Endothelial cell of umbilical vein (primary cell): ENCODE results near the gene IL22. TPM values are rescaled to one million over a fixed set of nuclear protein-coding genes. Genes with fewer than 3 reads are reported as not detected.

Experiments used
- BruUV-seq: library from RNA; stranded (reverse); fragments of 400-500 nt; replicated peaks from 2 replicates; lab custom pipeline; 2021; lab: Mats Ljungman, UMichigan
- CTCF ChIA-PET: fragments of 300-600, 350-600 bp; sonication (Branson Sonifier 250); formaldehyde crosslinking; loops from one replicate; lab custom pipeline; 2021; ENCODE audit warnings: antibody characterized with exemption, inconsistent platforms; lab: Charles Lee
- POLR2A ChIA-PET: fragments of 300-600, 350-600 bp; sonication (Branson Sonifier 250); formaldehyde crosslinking; loops from one replicate; lab custom pipeline; 2021; ENCODE audit warnings: antibody characterized with exemption, inconsistent platforms; lab: Charles Lee
- DNase-seq: peaks from one replicate; pipeline ENCODE4 v3.0.0-alpha.2; 2011; ENCODE audit warnings: low read depth, low spot score
- FAIRE-seq: peaks from 2 replicates; lab custom pipeline; 2011; peaks lifted over from hg19 to GRCh38; lab: Jason Lieb, UNC
- H2AFZ ChIP-seq: 2 replicates; pipeline ENCODE4 v1.6.0; 2012; ENCODE audit warnings: low read depth, low read length, control low read depth, inconsistent platforms
- H3K27ac ChIP-seq: 2 replicates; pipeline ENCODE4 v1.5.1; 2011; ENCODE audit warnings: low read depth, mild to moderate bottlenecking, control low read depth, low read length, moderate library complexity; ENCODE audit not compliant: insufficient read depth
- H3K27me3 ChIP-seq, 2 experiments: 2 replicates each; pipeline versions ENCODE4 v1.6.0 to v1.6.1; 2011; ENCODE audit warnings: low read length in 2 of 2, mixed read lengths in 1 of 2; ENCODE audit not compliant: control insufficient read depth in 2 of 2, insufficient read depth in 2 of 2
- H3K36me3 ChIP-seq, 2 experiments: 2 replicates in 1 of 2; 3 replicates in 1 of 2; pipeline ENCODE4 v1.5.1; 2011; ENCODE audit warnings: low read length in 2 of 2, mild to moderate bottlenecking in 1 of 2, moderate library complexity in 1 of 2; ENCODE audit not compliant: control insufficient read depth in 2 of 2, insufficient read depth in 2 of 2; ENCODE audit errors: extremely low read depth in 1 of 2
- H3K4me1 ChIP-seq: 3 replicates; pipeline ENCODE4 v1.5.1; 2011; ENCODE audit warnings: mild to moderate bottlenecking, low read length; ENCODE audit not compliant: control insufficient read depth, insufficient read depth; ENCODE audit errors: extremely low read depth
- H3K4me2 ChIP-seq: 2 replicates; pipeline ENCODE4 v1.6.1; 2011; ENCODE audit warnings: low read length, control low read depth, mixed read lengths; ENCODE audit not compliant: insufficient read depth
- H3K4me3 ChIP-seq, 3 experiments: fragments of 200-600 bp in 1 of 3; sonication (generic), shearing (Covaris generic) in 1 of 3; replicated peaks in 1 of 3; 2 replicates each; pipeline ENCODE4 v1.5.1; 2011 to 2016; ENCODE audit warnings: control low read depth in 3 of 3, low read length in 3 of 3, mild to moderate bottlenecking in 2 of 3, inconsistent platforms in 1 of 3, low read depth in 1 of 3, moderate library complexity in 1 of 3; ENCODE audit not compliant: insufficient read depth in 1 of 3
- H3K79me2 ChIP-seq: 2 replicates; pipeline ENCODE4 v1.6.0; 2012; ENCODE audit warnings: low read length, inconsistent platforms; ENCODE audit not compliant: control insufficient read depth, insufficient read depth
- H3K9ac ChIP-seq: replicated peaks from 2 replicates; pipeline ENCODE3; 2011; ENCODE audit warnings: low read length, control low read depth; ENCODE audit not compliant: insufficient read depth; ENCODE audit errors: extremely low read depth
- H3K9me1 ChIP-seq: replicated peaks from 3 replicates; pipeline ENCODE4 v1.6.0; 2011; ENCODE audit warnings: mild to moderate bottlenecking, low read length; ENCODE audit not compliant: control insufficient read depth, insufficient read depth; ENCODE audit errors: extremely low read depth
- H3K9me3 ChIP-seq: replicated peaks from 2 replicates; pipeline ENCODE4 v1.5.1; 2012; ENCODE audit warnings: low read length, inconsistent platforms; ENCODE audit not compliant: control insufficient read depth, insufficient read depth
- H4K20me1 ChIP-seq: replicated peaks from 2 replicates; pipeline ENCODE3; 2011; ENCODE audit warnings: mild to moderate bottlenecking, low read length; ENCODE audit not compliant: control insufficient read depth, insufficient read depth; ENCODE audit errors: extremely low read depth
- CTCF ChIP-seq, 2 donors: IDR thresholded peaks; 1 replicate in 1 of 2; 2 replicates in 1 of 2; pipeline ENCODE4 v1.5.1; 2011; ENCODE audit warnings: low read length in 2 of 2, mild to moderate bottlenecking in 2 of 2, moderate library complexity in 2 of 2, control low read depth in 1 of 2, inconsistent platforms in 1 of 2, low read depth in 1 of 2; ENCODE audit not compliant: insufficient read depth in 1 of 2; ENCODE audit errors: extremely low read depth in 1 of 2
- EZH2 ChIP-seq: IDR thresholded peaks from 2 replicates; pipeline ENCODE4 v1.6.1; 2012; ENCODE audit warnings: borderline replicate concordance, low read depth, mild to moderate bottlenecking, moderate library complexity, low read length, inconsistent platforms; ENCODE audit not compliant: severe bottlenecking
- FOS ChIP-seq: IDR thresholded peaks from 2 replicates; pipeline ENCODE4 v1.6.1; 2011; ENCODE audit warnings: mild to moderate bottlenecking, low read length, moderate library complexity, borderline replicate concordance; ENCODE audit not compliant: insufficient read depth
- GATA2 ChIP-seq: IDR thresholded peaks from 2 replicates; pipeline ENCODE4 v1.7.0; 2011; ENCODE audit warnings: low read depth, mild to moderate bottlenecking, moderate library complexity, mixed read lengths, low read length; ENCODE audit not compliant: insufficient read length, insufficient read depth
- JUN ChIP-seq: IDR thresholded peaks from 2 replicates; pipeline ENCODE4 v1.6.1; 2011; ENCODE audit warnings: borderline replicate concordance, low read depth; ENCODE audit not compliant: insufficient read length, insufficient read depth
- MAX ChIP-seq: IDR thresholded peaks from 2 replicates; pipeline ENCODE4 v1.6.1; 2011; ENCODE audit not compliant: insufficient read depth, insufficient read length
- MYC ChIP-seq: IDR thresholded peaks from one replicate; pipeline ENCODE4 v1.6.1; 2011; ENCODE audit warnings: mild to moderate bottlenecking, low read depth, low read length
- POLR2A ChIP-seq: IDR thresholded peaks from 2 replicates; pipeline ENCODE4 v1.6.1; 2012; ENCODE audit warnings: low read depth, mild to moderate bottlenecking, control low read depth, low read length
- POLR2AphosphoS5 ChIP-seq: IDR thresholded peaks from 2 replicates; pipeline ENCODE4 v1.6.1; 2012; ENCODE audit warnings: low read depth, mild to moderate bottlenecking, control low read depth, low read length, moderate library complexity; ENCODE audit not compliant: insufficient read depth
- dilution Hi-C: fragments of 300-500 bp; cut with MboI; formaldehyde crosslinking; loops from one replicate; pipeline ENCODE4 v1.15.0; 2019; ENCODE audit warnings: low sequenced_read_pairs; ENCODE audit not compliant: extremely low pct_ligation_motif_present
- intact Hi-C: fragments of 100-400 bp; cut with micrococcal nuclease; formaldehyde crosslinking; loops from one replicate; pipeline ENCODE4 v1.10.0; 2022
- polyA plus RNA-seq, 4 experiments: library from polyadenylated mRNA; depleted of rRNA in 3 of 4; stranded (reverse) in 3 of 4; unstranded in 1 of 4; fragments of >200 nt; gene quantifications; 2 replicates each; pipeline versions ENCODE4 v1.2.1 to v1.2.3, GENCODE V29; 2011 to 2012; ENCODE audit warnings: missing spikeins in 1 of 4
- total RNA-seq: library from RNA; stranded (reverse); gene quantifications from 2 replicates; pipeline ENCODE4 v1.2.3, GENCODE V29; 2021

Gene IL22
- total and polyA plus RNA-seq, 2 donors (not counting 3 experiments of a cell fraction or from before 2014, with no cell fraction given): not detected

- Histone ChIP-seq H3K9ac (no peak overlapping the region), H2AFZ (no peak overlapping the region), H3K4me2 (no peak overlapping the region), H4K20me1 (no peaks in the 10 kb centered on the region), H3K9me1 (no peaks in the 10 kb centered on the region), H3K4me3 (no peak overlapping the region), H3K27ac (no peak overlapping the region), H3K27me3 (peaks cover 7 to 9% of the 10 kb centered on the region in 2 experiments), H3K36me3 (no peaks in the 10 kb centered on the region), H3K79me2 (no peaks in the 10 kb centered on the region), H3K4me1 (no peaks in the 10 kb centered on the region), H3K9me3 (no peaks in the 10 kb centered on the region)
- FAIRE-seq: no peak
- DNase-seq: peak; percentile 72
- intact Hi-C loops (no loop called here), dilution Hi-C loops (no loop called here)
- CTCF ChIA-PET: no interaction called here
- TF ChIP-seq FOS (no peak), POLR2AphosphoS5 (no peak)
- no TSS peak for BruUV-seq
- POLR2A ChIA-PET: no interaction called here
Measured at GRCh38 chr12:68206446-68206845, 47.0 kb downstream of the IL22 start.

GRCh38 chr12:68203460-68203875, 49.9 kb downstream of the IL22 start:
- no peak for TF ChIP-seq CTCF (IDR thresholded peaks at IDR 0.05; ENCODE audit: extremely low read depth in 1 of 2, insufficient read depth in 1 of 2, low read depth in 1 of 2, low read length in 2 of 2)
- no peak for TF ChIP-seq GATA2
- TF ChIP-seq POLR2AphosphoS5: no peak
- no peak for TF ChIP-seq MAX
- no peak for TF ChIP-seq JUN
- no peak for TF ChIP-seq MYC
- no peak for TF ChIP-seq FOS
- no peak for TF ChIP-seq POLR2A
- no peak for TF ChIP-seq EZH2
- dilution Hi-C loops: no loop called here
- no peaks in the 10 kb centered on the region for H4K20me1 ChIP-seq
- BruUV-seq: no TSS peak
- no peak overlapping the region for H3K9ac ChIP-seq
- ChIA-PET CTCF (interaction anchor here (0.7 kb wide), 1 partner anchor 19 kb away, joined by 3 read pairs; no protein-coding TSS in a partner anchor), POLR2A (no interaction called here)
- H3K4me2 ChIP-seq: no peak overlapping the region
- intact Hi-C loops: no loop called here
- H3K27ac ChIP-seq: no peak overlapping the region
- H3K4me3 ChIP-seq: no peak overlapping the region
- DNase-seq: no peak
- H3K36me3 ChIP-seq: no peaks in the 10 kb centered on the region
- no peaks in the 10 kb centered on the region for H3K9me3 ChIP-seq
- H2AFZ ChIP-seq: no peak overlapping the region
- H3K9me1 ChIP-seq: no peaks in the 10 kb centered on the region
- no peak for FAIRE-seq
- no peaks in the 10 kb centered on the region for H3K4me1 ChIP-seq
- H3K79me2 ChIP-seq: no peaks in the 10 kb centered on the region
- H3K27me3 ChIP-seq: peaks cover 9% of the 10 kb centered on the region in 2 experiments
